SK-N-SH (cell line): Measurements from ENCODE around the gene ZBTB16.

ENCODE experiments used
- CHD2 ChIP-seq: fragments of 150-350 bp; IDR thresholded peaks from 2 replicates; pipeline ENCODE4 v1.6.1; 2018; ENCODE audit warnings: low read length; ENCODE audit not compliant: partially characterized antibody
- EP300 ChIP-seq, 2 experiments: IDR thresholded peaks; 2 replicates each; pipeline versions ENCODE4 v1.4.0 to v1.6.1; 2012; ENCODE audit warnings: borderline replicate concordance in 1 of 2, low read depth in 1 of 2, low read length in 1 of 2
- GABPA ChIP-seq: IDR thresholded peaks from 2 replicates; pipeline ENCODE4 v1.4.0; 2012; ENCODE audit warnings: low read depth, mild to moderate bottlenecking
- MXI1 ChIP-seq: IDR thresholded peaks from 2 replicates; pipeline ENCODE4 v1.6.1; 2012; ENCODE audit warnings: mild to moderate bottlenecking, low read depth, low read length, improper control_type of control experiment
- RCOR1 ChIP-seq: fragments of 150-350 bp; IDR thresholded peaks from 2 replicates; pipeline ENCODE4 v1.6.1; 2017; ENCODE audit warnings: antibody characterized with exemption, low read length
- TAF1 ChIP-seq: IDR thresholded peaks from 2 replicates; pipeline ENCODE4 v1.6.1; 2012; ENCODE audit warnings: low read depth, mild to moderate bottlenecking, low read length, moderate library complexity, borderline replicate concordance
- TF ChIP-seq, protein P1 (sequence below): fragments of 200-600 bp; sonication (generic); IDR thresholded peaks from 2 replicates; pipeline ENCODE4 v1.6.1; 2017; ENCODE audit warnings: antibody characterized with exemption, mild to moderate bottlenecking, moderate library complexity

- TF ChIP-seq CHD2 = no peak
- no peak for TF ChIP-seq GABPA
- no peak for TF ChIP-seq EP300 (IDR thresholded peaks at IDR 0.05; ENCODE audit: borderline replicate concordance in 1 of 2, low read depth in 1 of 2, low read length in 1 of 2)
- TF ChIP-seq RCOR1 = no peak
- TF ChIP-seq MXI1 = no peak
- TF ChIP-seq, protein P1, sequence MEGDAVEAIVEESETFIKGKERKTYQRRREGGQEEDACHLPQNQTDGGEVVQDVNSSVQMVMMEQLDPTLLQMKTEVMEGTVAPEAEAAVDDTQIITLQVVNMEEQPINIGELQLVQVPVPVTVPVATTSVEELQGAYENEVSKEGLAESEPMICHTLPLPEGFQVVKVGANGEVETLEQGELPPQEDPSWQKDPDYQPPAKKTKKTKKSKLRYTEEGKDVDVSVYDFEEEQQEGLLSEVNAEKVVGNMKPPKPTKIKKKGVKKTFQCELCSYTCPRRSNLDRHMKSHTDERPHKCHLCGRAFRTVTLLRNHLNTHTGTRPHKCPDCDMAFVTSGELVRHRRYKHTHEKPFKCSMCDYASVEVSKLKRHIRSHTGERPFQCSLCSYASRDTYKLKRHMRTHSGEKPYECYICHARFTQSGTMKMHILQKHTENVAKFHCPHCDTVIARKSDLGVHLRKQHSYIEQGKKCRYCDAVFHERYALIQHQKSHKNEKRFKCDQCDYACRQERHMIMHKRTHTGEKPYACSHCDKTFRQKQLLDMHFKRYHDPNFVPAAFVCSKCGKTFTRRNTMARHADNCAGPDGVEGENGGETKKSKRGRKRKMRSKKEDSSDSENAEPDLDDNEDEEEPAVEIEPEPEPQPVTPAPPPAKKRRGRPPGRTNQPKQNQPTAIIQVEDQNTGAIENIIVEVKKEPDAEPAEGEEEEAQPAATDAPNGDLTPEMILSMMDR = no peak
- TF ChIP-seq TAF1 = no peak
These were observed 102.2 kb downstream of the ZBTB16 start for GRCh38 chr11:114161486-114162250.
